C4-2B (cell line): ENCODE data around the gene ZNF581.

Source experiments
- CTCF ChIP-seq: fragments of 450-650 bp; conservative IDR thresholded peaks from 2 replicates; pipeline ENCODE4 v1.5.1; 2017; ENCODE audit warnings: mild to moderate bottlenecking
- ZFX ChIP-seq: fragments of 450-650 bp; IDR thresholded peaks from 2 replicates; pipeline ENCODE4 v1.6.1; 2017

GRCh38 chr19:55615543-55616394 lies 27.7 kb upstream of the ZNF581 start:
- TF ChIP-seq CTCF (no peak), ZFX (no peak)
